Epithelial cell of esophagus (primary cell): ENCODE measurements around the gene ASTN2.

Source experiments
- DNase-seq: peaks from one replicate; pipeline ENCODE4 v3.0.0; 2010; ENCODE audit warnings: low read depth
- H3K4me3 ChIP-seq: 2 replicates; pipeline ENCODE4 v1.5.1; 2011; ENCODE audit warnings: mild to moderate bottlenecking, low read length, control low read depth
- TF ChIP-seq, protein P1 (sequence below): IDR thresholded peaks from 2 replicates; pipeline ENCODE4 v1.5.1; 2011; ENCODE audit warnings: low read depth, mild to moderate bottlenecking, low read length, control low read depth, inconsistent platforms; ENCODE audit not compliant: insufficient read depth; ENCODE audit errors: missing control alignments

ASTN2 gene

DNA sequence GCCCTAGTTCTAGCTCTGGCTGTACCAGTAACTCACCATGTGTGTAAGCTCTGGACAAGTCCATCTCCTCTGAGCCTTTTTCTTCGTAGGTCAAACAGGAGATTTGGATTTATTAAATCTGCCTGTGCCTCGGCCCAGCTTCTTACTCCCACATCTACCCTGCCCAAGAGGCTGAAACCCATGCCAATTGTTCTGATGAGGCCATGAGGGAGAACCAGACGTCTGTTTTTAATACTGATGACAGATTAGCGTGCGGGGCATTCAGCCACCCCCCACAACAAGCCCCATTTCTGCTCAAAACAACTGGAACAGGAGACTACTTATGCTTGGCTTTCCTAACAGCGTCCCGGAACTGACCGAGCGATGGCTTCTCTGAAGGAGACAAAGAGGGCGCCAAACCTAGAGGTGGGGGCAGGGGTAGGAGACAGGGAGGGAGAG is 808.9 kb downstream of the ASTN2 start:
- no peak overlapping the region for H3K4me3 ChIP-seq
- TF ChIP-seq, protein P1, sequence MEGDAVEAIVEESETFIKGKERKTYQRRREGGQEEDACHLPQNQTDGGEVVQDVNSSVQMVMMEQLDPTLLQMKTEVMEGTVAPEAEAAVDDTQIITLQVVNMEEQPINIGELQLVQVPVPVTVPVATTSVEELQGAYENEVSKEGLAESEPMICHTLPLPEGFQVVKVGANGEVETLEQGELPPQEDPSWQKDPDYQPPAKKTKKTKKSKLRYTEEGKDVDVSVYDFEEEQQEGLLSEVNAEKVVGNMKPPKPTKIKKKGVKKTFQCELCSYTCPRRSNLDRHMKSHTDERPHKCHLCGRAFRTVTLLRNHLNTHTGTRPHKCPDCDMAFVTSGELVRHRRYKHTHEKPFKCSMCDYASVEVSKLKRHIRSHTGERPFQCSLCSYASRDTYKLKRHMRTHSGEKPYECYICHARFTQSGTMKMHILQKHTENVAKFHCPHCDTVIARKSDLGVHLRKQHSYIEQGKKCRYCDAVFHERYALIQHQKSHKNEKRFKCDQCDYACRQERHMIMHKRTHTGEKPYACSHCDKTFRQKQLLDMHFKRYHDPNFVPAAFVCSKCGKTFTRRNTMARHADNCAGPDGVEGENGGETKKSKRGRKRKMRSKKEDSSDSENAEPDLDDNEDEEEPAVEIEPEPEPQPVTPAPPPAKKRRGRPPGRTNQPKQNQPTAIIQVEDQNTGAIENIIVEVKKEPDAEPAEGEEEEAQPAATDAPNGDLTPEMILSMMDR: no peak
- DNase-seq: no peak

DNA sequence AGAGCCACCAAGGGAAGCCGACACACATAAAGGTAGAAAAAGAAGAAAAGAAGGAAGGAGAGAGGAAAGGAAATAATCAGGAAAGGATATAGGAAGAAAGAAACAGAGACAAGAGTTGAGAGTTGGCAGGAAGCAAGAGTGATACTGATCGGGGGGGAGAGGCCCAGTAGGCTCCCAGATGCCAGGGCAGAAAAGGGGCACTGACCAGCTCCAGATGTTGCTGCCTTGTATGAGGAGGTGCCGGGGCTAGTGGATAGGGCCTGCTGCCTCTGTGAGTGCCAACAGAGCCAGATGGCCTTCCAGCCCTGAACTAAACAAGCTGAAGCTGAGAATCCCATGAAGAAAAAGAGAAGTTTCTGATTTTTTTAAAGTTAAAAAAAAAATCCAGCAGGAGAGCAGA is 809.8 kb downstream of the ASTN2 start:
- no peak overlapping the region for H3K4me3 ChIP-seq
- TF ChIP-seq, protein P1: no peak
- DNase-seq: no peak

DNA sequence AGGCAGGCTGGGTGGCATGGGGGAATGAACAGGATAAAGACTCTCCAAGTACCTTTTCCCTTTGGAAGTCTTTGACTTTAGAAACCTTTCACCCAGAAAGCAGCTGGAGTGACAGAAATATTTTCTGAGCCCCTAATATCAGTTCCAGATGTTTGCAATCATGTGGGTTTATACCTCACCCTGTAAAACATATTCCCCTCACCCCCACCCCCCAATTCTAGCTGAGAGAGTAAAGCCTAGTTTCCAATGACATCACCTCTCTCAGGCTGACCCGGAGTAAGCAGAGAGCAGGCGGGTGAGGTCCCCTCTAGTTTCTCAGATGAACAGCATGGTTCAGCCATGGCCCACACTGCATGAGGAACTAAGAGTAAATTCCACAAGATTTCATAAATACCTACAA is 810.6 kb downstream of the ASTN2 start:
- TF ChIP-seq, protein P1: no peak
- no peak for DNase-seq
- no peak overlapping the region for H3K4me3 ChIP-seq

DNA sequence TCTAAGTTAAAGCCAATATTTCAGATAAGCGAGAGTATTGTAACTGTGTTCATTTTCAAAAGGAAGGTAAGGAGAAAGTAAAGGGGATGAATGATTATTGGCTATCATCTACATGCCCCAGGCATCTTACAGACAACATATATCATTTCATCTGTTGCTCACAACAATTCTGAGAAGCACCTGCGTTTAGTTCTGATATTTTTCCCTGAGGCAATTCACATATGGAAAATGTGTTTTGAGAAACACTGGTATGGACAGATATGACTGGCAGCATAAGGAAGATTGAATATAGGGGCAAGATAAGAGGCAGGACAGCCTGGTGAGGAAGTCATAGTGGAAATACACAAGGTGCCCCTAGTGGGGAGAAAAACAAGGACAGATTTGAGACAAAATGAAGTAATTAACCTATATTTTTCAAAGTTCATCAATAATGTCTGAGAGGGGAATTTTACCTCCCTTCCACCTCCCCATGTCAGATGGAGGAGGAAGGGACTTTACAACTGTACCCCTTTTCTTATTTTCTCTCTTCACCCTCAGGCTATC is 815.4 kb downstream of the ASTN2 start:
- TF ChIP-seq, protein P1: no peak
- H3K4me3 ChIP-seq: no peak overlapping the region
- DNase-seq: no peak

DNA sequence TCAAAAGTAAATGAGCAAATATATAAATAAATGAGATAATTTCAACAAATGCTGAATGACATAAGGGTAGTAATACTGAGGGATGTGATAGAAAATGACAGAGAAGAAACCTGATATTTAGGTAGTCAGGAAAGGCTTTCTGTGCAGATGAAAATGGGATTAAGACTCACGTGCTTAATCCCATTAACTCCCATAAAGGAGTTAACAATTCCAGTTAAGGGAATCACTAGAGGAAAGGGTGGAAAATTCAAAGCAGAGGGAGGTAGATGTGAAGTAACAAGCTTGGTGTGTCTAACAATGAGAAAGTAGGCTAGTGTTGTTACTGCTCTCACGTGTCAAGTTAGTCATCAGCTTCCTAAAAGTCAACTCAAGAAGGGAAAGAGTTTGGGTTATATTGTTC is 818.2 kb downstream of the ASTN2 start:
- DNase-seq: peak; percentile 16
- TF ChIP-seq, protein P1: no peak

DNA sequence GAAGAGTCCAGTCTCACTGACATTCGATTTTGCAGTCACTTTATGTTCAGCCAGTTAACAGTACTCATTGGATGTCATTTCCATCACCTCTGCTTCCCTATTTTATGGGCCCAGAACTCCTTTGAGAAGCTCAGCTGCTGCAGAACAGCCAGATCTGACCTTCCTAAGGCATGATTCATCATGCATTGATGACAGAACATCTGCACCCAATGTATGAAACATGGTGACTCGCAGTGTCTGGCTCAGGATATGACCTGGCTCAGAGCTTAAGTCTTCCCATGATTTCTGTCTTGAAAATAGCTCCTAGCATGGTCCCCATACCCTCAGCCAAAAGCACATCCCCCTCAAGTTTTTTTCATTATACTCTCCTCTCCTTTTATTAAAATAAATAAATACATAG is 820.3 kb downstream of the ASTN2 start:
- DNase-seq: peak; percentile 87
- TF ChIP-seq, protein P1: no peak
- H3K4me3 ChIP-seq: no peak overlapping the region

More for the DNA sequence above, 818.2 kb downstream of the ASTN2 start:
- H3K4me3 ChIP-seq: no peak overlapping the region

DNA sequence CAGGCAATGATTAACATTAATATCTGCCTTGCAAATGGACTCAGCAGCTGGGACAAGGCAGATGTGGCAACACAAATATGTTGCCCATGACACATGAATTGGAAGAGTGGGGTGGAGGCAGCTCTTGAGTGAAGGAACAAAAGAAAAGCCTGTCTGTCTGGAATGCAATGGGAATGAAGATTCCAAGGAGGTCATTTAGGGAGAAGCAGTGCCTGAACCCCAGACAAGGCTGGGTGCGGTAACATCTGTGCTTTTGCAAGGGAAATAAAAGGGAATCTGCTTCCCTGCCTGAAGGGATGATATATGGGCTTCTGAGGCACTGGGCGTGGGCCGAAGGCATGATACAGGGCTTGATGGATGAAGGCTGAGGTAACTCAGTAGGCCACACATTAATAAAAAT is 821.9 kb downstream of the ASTN2 start:
- TF ChIP-seq, protein P1: no peak
- peak; percentile 41 for DNase-seq
- H3K4me3 ChIP-seq: no peak overlapping the region
